ENCODE data around the gene NDUFS6.

The NDUFS6 gene

DNA sequence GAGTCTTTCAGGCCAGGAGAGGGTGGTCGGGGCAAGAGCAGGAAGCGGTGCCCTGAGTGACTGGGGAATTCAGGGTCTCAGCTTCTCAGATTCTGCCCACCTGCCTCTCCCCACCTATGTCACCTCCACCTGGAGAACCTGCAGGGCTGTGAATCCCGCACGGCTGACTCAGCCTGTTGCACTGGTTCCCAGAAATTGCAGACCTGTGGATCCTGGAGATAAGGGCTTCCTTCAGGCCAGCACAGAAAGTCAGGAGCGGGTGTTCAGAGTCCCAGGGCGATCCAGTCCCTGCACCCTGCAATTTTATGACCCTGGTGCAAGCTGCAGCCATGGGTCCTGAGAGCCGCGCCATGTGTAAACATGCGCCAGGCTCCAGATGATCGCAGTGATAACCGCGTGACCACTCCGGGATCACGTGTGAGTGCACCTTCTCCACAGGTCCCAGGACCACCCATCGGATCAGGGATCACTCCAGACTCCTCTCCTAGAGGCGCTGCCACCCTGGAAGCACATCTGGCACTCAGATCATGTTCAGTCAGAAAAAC, 63.8 kb downstream of the NDUFS6 start:
- no peak overlapping the region for H3K27ac ChIP-seq
- no peak overlapping the region for H3K4me3 ChIP-seq

DNA sequence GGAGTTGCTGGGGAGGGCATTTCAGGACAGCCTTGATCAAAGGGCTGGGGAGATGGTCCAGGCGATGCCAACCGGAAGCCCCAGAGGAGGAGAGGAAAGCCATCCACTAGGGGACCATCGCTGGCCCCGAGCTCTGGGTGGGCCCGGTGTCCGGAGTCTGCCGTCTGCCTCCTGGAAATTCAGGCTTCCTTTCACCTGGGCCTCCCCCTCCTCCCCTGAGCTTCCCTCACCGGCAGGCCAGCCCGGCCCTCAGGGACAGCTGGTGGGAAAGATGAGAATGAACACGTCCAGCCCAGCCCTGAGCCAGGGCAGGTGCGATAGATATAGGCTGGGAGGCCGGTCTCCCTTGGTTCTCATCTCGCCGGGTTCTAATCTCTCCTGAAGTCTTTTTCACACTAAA, 64.3 kb downstream of the NDUFS6 start:
- Histone ChIP-seq H3K4me3 (no peak overlapping the region), H3K27ac (no peak overlapping the region)
